ENCODE data around the gene SUGCT.

SUGCT gene

DNA sequence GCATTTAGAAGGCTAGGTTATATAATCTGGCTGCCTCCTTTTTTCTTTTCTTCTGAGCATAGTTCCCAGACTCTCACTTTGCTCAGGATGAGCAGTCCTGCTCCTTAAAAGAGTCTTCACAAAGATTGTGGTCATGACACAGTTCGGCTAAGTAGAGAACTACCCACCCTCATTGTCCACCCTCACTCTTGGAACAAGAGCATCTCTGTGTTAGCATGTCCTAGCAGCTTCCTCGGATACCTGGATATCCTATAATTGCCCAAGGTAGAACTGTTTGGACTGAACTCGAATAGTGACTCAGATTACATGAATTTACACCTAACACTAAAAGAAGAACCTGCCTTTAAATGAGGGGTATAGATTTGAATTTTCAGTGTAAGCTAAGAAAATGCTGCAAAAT is 572.0 kb downstream of the SUGCT start:
- no peak for DNase-seq (ENCODE audit: low read depth in 3 of 3, low spot score in 1 of 3)

DNA sequence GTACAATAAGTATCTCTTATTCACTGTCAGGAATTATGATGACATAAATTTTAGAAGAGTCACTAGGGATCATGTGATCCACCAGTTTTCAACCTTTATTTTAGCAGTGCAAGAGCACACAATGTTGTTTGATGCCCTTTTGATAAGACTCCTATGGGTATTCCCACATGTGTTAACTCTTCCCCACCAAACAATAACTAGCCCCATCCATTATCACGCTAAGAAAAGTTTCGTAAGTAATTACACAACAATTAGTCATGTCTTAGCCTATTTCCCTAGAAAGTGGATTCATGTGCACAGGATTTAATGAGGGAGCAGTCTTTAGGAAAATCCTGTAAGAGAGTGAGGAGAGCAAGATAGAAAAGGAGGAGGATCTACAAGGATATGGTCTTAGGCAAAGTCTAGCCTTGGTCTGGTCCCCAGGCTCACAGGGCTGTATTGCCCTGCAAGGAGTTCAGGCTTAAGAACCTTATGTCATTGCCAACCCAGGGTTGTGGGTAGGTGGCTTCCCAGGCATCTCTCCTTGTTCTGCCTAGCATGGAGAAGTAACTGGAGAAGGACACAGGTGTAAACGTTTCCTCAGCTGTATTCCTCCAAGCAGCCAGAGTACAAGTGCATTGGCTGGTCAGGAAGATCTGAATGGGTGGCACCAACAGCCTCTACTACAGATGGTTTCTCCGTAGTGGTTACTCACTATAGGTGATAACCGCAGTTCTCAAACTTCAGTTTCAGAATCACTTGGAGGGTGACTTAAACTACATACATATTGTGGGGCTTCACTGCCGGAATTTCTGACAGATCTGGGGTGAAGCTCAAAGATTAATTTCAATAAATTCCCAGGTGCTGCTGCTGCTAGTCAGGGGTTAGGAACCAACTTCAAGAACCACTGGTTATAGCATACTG is 574.5 kb downstream of the SUGCT start:
- DNase-seq (ENCODE audit: low read depth in 3 of 3, low spot score in 1 of 3): no peak

DNA sequence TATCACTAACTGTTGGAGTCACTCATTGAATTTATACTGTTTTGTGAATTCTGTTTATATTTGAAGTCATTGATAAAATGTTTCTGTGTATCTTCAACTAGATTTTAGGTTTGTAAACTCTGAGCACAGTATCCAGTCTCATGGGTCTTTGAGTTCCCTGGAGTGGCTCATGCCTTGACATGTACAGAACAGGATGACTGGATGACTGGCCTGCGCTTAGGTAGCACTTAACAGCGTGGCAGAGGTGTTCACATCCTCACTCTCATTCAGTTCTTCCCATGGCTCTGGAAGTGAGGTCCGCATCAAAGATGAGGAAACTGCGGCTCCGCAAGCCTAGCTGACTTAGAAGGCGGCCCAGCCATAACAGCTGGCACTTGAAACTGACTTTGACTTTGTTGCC is 576.9 kb downstream of the SUGCT start:
- no peak for DNase-seq (ENCODE audit: low read depth in 3 of 3, low spot score in 1 of 3)

DNA sequence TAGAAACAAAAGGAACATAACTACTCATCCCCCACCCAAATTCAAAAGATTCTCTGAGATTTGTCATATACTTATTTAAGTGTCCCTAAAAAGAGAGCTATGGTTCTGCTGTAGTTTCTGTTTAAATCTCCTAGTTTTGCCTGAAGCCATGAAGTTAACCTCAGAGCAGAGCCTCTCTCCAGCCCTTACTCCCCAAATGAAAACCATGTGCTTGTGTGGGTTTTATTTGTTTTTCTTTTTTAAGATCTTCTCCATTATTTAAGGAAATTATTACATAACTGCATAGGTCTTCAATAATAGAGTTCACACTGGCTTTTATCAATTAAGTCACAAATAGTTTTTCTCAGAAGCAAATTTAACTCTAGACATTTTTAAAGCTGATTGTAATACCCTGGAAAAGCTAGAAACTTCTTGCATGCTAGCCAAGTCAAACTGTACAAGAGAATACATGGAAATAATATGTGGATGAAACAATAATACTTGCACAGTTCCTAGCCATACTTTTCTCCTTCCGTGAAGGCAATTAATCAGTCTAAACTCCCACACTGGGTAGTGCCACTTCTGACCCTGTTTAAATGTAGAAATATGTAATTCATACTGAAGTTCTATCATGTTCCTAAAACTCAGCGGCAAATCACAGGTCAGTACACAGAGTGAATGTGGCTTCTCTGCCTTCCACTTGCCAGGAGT is 579.7 kb downstream of the SUGCT start:
- no peak for DNase-seq (ENCODE audit: low read depth in 3 of 3, low spot score in 1 of 3)

DNA sequence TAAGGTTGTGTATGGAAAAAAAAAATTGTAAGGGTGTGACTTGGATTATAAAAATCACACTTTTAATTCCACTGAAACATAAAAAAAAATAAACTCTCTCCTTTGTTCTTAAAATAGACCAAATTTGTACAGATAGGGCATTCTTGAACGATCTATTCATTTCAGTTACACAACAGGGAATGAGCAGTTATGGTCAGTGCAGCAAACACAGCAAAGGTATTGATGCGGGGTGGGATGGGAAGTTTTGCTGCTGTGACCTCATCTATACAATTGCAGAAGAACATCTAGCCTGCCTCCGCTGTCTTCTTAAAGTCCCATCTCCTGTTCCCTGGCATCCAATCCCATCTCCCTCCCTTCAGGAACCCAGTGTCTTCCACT is 580.2 kb downstream of the SUGCT start:
- DNase-seq (ENCODE audit: low read depth in 3 of 3, low spot score in 1 of 3): no peak

DNA sequence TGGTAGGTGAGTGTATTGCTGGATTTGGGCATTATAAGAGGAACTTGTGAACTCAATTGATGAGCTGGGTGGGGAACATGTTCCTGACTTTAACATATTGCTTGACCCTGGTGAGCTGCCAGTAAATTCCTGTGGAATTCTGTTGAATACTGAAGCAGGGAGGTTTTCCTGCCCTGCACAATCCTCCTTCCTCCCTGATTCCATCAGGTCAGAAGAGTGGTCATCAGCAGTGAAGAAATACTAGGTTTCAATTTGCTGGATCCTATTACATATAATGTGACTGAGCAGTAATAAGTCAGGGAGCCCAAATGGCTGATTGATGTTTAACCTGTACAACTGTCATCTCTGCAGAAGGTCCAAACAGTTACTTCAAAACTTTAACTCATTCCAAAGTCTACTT is 581.2 kb downstream of the SUGCT start:
- DNase-seq (ENCODE audit: low read depth in 3 of 3, low spot score in 1 of 3): no peak

DNA sequence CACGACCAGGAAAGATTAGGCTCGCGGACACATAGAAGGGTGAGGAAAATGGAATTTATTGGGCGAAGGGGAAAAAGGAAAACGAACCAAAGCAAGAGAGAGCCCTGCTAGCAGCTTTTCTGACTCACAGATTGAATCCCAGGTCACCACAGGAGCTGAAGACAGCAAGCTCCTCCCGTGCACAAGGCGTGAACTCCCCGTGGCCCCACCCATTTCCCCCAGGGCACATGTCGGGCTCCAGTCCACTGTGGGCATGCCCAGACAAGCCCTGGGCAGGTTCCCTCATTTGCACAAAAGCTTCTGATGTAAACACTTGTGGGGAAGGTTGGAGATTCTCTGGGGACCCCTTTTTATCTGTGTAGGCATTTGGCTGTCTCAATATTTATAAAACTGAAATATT is 582.4 kb downstream of the SUGCT start:
- no peak for DNase-seq (ENCODE audit: low read depth in 3 of 3, low spot score in 1 of 3)

DNA sequence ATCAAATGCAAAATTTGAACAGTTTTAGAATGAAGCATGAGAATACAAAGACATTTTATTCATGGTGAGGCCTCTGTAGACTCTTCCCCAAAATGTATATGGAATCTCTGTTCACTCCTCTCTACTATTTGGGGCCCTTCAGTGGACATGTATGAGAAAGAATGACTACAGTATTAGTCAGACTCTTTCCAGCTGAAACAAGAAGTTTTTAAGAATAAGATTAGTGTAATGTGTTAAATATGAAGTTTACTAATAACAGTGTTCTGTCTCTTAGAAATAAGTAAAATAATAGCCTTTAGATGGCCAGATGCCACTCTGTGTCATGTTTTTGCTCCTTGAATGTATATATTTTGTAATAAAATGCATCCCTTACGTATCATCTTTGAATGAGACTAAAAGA is 585.6 kb downstream of the SUGCT start:
- DNase-seq (ENCODE audit: low read depth in 3 of 3, low spot score in 1 of 3): no peak

DNA sequence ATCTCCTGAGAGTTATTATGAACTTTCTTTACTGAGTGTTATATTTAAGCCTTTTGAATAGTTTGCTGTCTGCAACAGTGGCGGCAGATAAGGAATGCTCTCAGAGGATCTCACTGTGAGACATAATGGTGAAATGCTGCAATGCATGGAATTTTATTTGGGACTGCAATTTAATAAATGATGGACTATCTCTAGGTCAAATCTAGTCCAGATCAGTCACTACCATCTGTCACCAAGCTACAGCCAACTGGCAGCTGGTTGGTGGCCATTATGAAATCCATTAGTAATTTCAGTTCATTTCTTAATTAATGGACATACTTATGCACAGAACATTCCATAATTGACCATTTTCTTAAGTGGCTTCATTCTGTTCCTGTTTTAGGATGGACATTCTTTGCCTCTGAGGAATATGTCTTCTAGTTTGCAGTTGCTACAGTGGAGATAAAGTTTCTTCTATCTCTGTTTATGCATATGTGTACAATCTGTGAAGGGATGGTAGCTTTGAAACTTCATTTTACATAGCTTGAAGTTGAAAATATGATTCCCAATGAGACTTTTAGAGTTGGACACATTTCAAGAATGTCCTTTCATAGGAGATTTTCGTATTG is 586.6 kb downstream of the SUGCT start:
- DNase-seq (ENCODE audit: low read depth in 3 of 3, low spot score in 1 of 3): no peak

DNA sequence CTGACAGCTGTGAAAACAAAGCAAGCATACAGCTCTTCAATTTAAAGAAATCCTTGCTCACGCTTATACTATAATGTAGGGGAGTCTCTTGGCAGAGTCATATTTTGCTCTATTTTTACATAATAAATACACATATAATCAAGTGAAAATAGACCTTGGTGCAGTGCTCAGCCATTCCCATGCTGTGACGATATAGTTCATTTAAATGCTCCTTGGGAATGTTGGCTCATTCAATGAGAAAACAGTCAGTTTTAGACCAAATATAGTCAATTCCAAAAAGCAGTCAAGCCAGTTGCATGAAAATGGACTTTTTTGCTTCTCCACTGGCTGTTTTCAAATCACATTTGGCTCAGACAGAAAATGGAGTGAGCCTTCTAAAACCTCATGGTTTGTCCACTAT is 587.4 kb downstream of the SUGCT start:
- no peak for DNase-seq (ENCODE audit: low read depth in 3 of 3, low spot score in 1 of 3)

DNA sequence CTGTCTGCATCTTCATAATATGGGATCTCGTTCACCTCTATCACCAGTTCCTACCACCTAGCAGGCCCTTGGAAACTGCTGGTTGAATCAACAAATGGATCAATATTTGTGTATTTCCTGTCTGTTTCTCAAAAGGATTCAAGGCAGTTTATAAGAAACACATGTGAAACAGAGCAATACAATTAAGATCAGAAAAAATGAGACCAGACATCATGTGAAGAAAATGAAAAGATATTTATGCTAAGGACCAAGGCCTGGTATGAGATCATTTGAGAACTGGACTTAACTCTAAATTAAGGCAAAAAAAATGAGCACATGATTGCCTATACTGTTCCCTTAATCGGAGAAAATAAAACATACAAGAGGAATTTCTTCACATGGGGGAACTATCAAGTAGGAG is 589.0 kb downstream of the SUGCT start:
- no peak for DNase-seq (ENCODE audit: low read depth in 3 of 3, low spot score in 1 of 3)

DNA sequence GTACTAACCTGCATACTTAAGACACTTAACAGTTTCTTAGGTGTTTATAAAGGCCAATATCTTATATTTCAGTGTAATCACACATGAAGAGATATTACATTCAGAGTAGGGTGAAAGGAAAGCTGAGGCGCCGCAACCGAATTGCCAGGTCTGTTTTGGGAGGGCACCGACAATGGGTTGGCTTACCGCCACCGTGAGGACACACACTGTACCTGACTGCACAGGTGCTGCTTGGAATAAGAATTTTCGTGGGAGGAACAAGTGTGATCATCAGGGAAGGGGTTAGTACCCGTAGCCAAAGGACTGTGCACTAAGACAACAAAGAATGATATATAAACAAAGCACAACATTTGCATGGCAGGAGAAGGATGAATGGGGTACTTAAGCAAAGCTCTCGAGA is 591.8 kb downstream of the SUGCT start:
- DNase-seq (ENCODE audit: low read depth in 3 of 3, low spot score in 1 of 3): no peak

DNA sequence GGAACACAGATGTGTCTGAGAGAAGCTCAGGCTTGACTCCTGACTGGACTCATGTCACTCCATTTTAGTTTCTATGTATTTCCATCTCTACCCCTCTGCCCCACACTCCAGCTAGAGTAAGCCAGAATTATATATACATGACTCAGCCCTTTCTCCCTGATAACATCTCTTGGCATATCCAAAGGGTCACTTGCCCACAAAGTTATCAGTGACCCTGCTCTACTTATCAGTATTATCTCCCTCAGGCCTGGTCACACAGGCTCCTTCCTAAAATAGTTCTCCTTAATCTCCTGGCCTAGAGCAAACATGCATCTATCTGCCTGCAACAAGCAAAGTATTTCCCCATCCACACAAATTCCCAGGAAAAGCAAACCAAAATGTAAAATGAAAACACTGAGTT is 598.3 kb downstream of the SUGCT start:
- DNase-seq (ENCODE audit: low read depth in 3 of 3, low spot score in 1 of 3): no peak

DNA sequence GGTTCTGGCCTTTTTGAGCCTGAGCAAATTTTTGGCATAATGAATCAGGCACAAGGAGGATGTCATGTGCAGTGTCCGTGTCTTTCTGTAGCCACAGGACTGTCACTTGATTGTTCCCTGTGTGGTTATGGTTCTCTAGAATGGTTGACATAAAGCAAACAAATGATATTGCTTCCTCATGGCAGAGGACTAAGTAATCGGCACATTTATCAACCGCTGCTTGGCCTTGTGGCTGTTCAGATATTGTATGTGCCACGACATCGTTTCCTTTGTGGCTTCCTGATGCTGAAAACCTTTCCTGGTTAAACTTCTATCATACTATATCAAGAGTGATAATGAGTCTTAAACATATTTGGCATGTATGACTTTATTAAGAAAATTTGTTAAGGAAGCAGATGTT is 598.8 kb downstream of the SUGCT start:
- no peak for DNase-seq (ENCODE audit: low read depth in 3 of 3, low spot score in 1 of 3)

DNA sequence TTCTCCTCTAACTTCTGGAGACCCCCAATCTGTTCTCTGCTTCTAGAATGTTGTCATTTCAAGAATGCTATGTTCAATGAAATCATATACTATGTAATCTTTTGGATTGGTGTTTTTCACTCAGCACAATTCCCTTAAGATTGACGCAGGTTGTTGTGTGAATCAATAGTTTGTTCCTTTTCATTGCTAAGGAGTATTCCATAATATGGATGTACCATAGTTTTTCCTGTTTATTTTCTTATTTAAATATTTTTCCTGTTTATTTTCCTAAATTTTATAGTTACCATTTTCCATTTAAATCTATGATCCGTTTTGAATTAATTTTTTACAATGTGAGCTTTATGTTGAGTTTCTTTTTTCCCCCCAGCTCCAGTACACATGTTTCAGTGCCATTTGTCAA is 604.5 kb downstream of the SUGCT start:
- no peak for DNase-seq (ENCODE audit: low read depth in 3 of 3, low spot score in 1 of 3)

DNA sequence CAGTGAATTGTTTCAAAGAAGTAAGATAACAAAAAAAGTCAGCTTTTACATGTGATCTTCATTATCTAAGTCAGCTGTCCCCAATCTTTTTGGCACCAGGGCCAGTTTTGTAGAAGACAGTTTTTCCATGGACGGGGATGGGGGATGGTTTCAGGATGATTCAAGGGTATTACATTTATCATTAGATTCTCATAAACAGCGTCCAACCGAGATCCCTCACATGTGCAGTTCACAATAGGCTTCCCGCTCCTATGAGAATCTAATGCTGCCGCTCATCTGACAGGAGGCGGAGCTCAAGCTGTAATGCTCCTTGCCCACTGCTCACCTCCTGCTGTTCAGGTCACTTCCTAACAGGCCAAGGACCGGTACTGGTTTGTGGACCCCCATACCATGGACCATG is 607.5 kb downstream of the SUGCT start:
- DNase-seq (ENCODE audit: low read depth in 3 of 3, low spot score in 1 of 3): no peak

DNA sequence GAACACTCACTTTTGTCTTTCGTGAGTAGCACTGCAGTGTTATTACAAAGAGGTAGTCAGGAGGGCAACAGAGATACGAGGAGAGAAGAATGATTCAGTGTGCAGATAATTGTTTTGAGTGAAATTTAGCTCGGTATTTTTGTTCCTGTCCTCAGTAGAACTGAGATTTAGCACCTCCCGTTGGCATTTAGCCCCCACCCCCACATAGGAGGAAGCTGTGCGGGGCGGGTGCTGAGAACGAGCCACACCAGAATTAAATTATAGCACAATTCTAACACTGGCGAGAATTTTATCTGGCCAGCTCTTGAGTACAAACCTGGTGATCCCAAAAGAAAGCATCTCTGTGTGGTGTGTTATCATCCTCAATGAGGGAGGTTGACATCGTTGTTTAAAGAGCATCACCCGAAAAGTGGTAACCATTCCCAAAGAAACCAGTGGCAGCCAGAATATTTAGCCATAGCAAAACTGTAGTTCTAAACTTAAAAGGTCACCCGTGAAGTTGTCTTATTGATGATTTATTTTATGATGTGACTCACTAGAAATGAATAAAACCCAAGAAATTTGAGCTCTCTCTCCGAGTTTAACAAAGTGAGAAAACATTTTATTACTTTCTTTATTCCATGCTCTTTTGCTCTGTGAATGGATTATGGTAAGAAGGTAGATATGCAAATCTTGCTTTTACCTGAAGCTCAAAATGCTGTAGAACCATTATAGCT is 612.2 kb downstream of the SUGCT start:
- DNase-seq (ENCODE audit: low read depth in 3 of 3, low spot score in 1 of 3): no peak

DNA sequence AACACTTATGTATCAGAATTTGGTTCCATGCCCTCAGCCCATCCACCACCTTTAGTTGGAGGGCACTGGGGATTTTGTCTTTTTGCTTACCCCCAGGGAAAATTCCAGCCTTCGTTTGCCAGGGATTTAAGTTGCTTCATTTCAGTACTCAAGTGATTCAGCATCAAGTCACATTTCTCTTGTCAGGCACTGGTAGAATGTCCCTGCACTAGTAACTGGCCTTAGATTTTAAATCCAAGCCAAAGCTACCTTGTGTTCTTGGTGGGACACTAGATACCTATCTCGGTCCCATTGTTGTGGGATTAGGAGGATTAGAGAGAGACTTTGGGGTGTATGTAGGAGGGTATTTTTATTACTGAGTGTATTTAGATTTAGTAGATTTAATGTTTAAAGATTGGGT is 613.1 kb downstream of the SUGCT start:
- no peak for DNase-seq (ENCODE audit: low read depth in 3 of 3, low spot score in 1 of 3)

DNA sequence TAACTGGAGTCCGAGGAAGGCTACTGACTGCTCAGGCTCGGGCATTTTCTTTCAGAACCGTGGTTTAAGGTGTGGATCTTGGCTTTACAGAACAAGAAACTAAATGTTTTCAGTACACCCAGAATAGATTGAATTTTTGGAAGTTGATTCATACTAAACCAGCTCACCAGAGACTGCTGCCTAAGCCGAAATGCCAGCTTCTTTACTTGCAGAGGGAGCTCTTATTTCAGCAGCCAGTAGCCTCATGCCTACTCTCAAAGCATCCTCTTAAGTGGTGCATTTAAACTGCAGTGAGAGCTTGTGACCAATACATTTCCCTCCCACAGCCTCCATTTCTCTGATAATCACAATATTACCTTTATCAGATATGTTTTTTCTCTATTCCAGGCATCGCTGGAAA is 615.1 kb downstream of the SUGCT start:
- DNase-seq (ENCODE audit: low read depth in 3 of 3, low spot score in 1 of 3): no peak

DNA sequence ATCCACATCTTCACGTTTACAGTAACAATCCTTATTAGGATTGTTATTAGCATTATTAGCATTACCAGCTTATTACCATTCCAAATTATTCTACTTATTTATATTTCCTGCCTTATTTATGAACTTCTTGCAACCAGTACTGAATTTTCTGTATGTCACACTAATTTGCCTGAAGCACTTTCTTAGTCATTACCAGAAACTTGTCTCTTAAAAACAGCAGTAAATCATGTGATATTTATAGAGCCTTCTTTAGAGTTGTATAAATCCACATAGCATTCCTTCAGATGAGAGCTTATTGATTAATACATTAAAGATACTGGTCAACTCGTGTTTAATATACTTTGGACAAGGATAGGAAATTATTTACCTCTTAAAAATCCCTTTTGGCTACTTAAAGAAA is 618.6 kb downstream of the SUGCT start:
- no peak for DNase-seq (ENCODE audit: low read depth in 3 of 3, low spot score in 1 of 3)

DNA sequence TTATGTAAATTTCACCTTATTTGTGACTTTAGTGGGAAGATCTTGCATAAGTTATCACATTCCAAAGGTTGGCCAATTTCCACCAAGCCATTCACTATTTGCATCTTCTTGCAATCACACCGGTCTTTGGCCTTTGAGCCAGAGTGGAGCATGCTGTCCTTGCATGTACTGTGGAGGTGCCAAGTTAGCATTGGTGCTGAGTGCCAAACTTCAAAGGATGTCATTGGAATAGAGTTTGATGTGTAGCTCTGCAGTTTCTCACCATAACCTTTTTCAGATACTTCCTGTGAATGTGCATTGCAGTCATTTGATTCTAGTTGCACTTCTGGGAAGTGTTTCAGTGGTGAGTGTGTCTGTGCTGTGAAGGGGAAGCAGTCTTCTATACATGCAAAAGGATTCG is 620.6 kb downstream of the SUGCT start:
- DNase-seq (ENCODE audit: low read depth in 3 of 3, low spot score in 1 of 3): no peak

DNA sequence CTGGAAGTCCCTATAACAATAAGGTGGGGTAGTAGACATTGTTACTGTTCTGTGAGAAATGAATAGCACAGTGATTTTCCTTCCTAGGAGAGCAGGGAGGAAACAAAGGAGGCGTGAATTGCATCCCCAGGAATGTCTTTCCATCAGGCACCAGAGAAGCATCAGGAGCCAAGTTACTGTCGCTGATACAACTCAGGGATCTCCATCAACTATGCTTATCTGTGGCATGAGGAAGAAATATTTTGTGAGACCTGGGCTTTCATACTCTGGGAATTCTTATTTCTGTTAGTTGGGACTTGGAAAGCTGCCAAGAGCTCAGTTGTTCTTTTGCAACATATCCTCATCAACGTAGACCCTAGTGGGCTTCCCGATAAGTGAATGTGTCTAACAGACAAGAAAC is 622.3 kb downstream of the SUGCT start:
- DNase-seq (ENCODE audit: low read depth in 3 of 3, low spot score in 1 of 3): no peak
